GM18909 (cell line): ENCODE results near the gene NUPR1.
"Not testable (repeated sequence)": the region's sequence is repeated elsewhere in the genome, so short reads cannot be mapped to it uniquely, and the experiment has no call there.

Experiments used
- ATAC-seq: cut with Tn5 transposase; IDR thresholded peaks from one replicate; pipeline ENCODE4 v1.9.1; 2021; ENCODE audit warnings: mild to moderate bottlenecking; ENCODE audit not compliant: unreplicated experiment, poor library complexity

NUPR1 gene

DNA sequence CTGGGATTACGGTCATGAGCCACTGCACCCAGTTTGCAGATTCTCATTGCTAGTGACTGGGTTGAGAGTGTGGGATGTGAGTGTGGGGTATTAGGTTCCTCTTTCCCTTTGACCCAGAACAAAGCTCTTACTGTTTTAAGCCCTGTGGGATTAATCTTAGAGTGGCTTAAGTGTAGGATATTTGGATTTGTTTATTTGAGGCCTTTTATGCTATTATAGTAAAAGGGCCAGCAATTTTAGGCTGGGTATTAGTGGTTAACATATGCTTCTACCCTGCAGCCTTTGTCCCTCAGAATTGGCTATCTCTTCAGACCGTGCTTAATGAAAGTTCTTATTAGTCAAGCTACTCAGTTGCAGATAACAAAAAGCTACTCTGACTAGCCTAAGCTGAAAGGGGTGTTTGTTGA lies 18.1 kb upstream of the NUPR1 start:
- ATAC-seq = no peak

DNA sequence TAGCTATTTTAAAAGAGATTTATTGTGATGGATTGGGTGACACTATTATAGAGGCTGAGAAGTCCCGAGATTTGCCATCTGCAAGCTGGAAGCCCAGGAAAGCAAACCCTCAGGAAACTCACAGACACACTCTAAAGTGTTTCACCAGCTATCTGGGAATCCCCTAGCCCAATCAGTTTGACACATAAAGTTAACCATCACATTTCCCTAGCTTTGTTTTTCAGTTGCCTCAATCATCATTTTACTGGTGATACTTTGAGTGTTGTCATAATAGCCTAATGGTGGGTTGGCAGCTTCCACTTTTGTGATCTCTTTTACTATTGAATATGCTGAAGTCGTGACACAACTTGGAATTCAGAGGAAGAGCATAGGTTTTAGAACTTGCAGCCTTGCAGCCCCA lies 16.8 kb upstream of the NUPR1 start:
- ATAC-seq = no peak

DNA sequence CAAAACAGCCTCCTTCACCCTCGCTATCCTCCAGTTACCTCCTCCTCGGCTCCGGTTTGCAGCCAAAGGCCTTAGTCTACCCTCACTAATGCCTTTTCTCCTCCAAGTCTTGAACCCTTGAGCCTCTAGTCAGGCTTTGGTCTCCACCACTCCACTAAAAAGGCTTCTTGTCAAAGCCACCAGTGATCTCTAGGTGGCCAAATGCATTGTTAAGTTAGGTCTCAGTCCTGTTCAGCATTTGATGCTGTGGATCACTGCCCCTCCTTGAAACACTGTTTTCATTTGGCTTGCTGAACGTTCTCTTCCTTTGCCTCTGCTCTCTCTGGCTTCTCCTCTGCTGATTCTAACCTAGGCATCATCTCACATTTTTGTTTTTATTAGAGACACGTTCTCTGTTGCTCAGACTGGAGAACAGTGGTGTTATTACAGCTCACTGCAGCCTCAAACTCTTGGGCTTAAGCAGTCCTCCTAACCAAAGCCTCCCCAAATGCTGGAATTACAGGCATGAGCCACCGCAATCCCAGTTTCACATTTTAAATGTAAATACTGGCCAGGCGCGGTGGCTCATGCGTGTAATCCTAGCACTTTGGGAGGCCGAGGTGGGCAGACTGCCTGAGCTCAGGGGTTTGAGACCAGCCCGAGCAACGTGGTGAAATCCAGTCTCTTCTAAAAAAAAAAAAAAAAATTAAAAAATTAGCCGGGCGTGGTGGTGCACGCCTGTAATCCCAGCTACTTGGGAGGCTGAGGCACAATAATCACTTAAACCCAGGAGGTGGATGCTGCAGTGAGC lies 16.1 kb upstream of the NUPR1 start:
- no peak for ATAC-seq

DNA sequence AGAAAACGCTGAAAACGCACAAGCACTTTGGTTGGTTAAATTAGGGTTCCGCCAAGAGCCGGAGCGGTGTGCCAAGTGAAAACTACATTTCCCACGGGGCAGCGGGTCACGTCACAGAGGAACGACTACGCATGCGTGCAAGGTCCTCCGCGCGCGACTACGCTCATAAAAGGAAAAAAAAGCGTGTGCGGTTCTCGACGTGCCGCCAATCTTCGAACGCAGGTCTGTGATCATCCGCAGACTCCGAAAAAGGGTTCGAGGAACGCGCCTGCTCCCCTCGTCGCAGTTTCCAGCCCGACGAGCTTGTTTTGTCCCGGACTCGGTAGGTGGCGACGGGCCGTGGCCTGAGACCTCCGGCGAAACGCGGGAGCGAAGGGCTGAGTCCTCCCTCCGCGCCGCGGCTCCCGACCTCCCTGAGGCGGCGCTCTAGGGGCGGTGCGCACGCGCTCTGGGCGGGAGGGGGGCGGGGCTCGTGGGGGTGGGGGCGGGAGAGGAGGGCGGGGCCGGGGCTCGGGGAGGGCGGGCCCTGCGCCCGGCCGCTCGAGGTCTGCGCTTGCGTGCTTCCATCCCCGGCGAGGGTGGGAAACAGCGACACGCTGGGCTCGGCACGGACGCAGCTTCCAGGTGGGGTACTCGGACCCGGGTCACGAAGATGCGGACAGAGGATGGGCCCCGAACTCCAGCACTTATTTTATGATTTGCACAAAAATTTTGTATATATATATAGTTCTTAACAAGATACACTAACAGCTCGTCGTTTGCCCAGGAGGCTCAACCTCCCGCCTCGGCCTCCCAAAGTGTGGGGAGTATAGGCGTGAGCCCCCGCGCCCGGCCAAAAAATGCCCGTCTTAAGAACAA lies 15.2 kb upstream of the NUPR1 start, which contains the start of gene SGF29:
Gene SGF29 (plus strand): TSS at position 145 of the 858 bp plus-strand sequence. CDS start 27,150 bp downstream, outside the sequence.
- ATAC-seq = peak; percentile 84

DNA sequence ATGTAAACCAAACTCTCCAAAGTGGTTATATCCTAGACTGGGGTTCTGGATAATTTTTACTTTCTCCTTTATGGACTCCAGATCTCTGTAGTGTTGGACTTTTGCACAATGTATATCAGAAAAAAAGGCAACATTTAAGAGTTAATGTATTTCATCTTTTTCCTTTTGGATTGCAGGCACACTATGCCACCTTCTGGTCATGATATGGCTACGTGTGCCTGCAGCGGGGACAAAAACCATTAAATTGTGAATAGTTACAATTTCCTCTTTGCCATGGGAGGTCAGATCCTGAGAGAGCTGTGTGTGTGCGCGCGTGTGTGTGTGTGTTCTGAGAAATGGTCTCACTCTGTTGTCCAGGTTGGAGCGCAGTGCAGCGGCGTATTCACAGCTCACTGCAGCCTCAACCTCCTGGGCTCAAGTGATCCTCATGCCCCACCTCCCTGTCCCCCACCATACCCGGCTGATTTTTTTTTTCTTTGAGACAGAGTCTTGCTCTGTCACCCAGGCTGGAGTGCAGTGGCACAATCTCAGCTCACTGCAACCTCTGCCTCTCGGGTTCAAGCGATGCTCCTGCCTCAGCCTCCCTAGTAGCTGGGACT lies 10.6 kb upstream of the NUPR1 start:
- ATAC-seq = no peak

DNA sequence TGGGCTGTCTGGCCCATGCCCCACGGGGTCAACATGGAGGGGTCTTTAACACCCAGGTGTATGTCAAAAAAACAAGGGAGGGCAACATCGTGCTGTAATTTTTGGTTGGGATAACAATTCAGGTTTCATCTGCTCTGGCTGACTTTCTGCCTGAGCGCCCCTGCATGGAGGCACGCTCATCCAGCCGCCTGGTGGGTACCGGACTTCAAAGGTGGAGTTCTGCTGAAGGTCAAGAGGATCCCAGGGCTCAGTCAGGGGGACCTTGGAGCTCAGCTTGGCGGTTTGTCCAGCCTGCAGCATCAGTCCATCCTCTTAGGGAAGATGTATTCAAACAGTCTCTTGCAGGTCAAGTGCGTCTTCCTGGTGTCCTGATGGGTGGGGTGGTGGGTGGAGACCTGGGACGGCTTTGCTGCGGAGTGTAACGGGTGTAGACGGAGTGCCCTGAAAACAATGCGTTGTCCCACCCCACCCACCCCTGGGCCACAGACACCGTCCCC lies 9.6 kb upstream of the NUPR1 start:
- no peak for ATAC-seq

DNA sequence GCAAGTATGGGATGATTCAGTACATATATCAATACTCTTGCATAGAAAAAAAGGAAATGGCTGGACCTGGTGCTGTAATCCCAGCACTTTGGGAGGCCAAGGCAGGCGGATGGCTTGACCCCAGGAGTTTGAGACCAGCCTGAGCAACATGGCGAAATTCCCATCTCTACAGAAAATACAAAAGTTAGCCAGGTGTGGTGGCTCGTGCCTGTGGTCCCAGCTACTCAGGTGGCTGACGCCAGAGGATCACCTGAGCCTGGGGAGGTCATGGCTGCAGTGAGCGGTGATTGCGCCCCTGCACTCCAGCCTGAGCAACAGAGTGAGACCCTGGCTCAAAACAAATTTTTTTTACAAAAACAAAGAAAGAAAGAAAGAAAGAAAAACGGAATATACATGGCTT lies 7.9 kb upstream of the NUPR1 start:
- ATAC-seq = no peak

DNA sequence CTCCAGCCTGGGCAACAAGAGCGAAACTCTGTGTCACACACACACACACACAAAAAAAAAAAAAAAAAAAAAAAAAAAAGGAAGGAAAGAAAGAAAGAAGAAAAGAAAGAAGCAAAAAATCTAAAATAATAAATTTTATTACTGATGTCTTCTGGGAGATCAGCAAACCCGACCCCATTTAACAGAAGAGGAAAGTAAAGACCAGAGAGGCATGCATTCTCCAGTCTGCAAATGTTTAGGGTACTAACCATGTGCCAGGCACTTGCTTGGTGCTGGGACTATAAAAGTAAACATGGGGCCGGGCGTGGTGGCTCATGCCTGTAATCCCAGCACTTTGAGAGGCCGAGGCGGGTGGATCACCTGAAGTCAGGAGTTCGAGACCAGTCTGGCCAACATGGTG lies 7.2 kb upstream of the NUPR1 start:
- ATAC-seq = not testable (repeated sequence)

DNA sequence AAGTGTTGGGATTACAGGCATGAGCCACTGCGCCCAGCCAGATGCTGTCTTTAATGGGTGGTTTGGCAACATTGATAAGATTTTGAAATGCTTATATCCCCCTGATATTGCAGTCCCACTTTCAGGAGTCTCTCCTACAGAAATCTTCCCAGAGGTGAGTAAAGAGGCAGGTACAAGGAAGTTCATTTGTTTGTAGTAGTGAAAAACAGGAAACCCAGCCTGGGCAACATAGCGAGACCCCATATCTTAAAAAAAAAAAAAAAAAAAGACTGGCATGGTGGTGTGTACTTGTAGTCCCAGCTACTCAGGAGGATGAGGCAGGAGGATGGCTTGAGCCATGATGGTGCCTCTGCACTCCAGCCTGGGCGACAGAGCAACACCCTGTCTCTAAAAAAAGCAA lies 6.2 kb upstream of the NUPR1 start:
- no peak for ATAC-seq

DNA sequence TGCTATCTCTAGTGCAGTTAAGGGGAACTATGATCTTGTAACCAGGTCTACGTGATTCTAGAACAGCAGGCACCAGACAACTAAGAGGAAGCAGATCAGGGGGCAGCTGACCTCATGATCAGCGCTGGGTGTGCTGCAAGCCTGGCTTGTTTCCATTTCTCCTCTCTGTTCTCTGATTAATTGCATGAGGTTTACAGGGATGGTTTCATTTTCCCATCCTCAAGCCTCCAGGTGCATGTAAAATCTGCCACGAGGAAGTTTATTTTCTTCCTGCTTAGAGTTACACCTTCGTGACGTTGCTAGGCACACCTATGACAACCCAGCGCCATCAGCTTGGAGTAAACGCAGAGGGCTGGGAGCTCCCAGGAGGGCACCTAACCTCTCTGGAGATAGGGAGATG lies 4.3 kb upstream of the NUPR1 start:
- no peak for ATAC-seq

DNA sequence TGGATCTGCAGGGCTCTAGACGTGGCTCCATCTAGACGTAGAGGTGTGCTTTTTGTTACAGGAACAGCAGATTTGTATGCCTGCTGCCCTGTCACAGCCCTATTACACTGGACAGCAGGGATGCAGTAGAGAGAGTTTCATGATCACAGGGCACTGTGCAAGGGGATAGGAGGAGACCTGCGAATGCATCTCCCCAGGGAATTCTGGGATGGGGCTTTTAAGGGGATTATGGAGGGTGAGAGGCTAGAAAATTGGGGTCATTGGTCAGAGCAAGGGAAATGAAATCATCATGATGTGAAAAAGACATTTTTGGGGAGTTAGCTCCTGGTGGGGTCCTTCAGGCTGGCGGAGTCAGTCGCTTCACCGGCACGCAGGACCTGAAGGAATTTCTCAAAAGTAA lies 3.9 kb upstream of the NUPR1 start:
- ATAC-seq = no peak

DNA sequence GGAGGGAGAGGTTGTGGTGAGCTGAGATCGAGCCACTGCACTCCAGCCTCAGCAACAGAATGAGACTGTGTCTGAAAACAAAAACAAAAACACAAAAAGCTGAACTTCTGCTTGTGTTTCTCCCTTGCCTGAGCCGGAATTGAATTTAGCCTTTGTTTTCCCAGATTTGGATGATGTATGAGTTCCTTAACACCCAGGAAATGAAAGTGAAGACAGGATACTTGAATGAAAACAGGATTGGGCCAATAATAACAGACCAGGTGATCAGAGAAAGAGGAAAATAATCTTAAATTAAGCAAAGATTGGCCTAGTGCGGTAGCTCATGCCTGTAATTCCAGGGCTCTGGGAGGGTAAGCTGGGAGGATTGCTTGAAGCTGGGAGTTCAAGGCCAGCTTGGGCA lies 1.6 kb upstream of the NUPR1 start:
- no peak for ATAC-seq

DNA sequence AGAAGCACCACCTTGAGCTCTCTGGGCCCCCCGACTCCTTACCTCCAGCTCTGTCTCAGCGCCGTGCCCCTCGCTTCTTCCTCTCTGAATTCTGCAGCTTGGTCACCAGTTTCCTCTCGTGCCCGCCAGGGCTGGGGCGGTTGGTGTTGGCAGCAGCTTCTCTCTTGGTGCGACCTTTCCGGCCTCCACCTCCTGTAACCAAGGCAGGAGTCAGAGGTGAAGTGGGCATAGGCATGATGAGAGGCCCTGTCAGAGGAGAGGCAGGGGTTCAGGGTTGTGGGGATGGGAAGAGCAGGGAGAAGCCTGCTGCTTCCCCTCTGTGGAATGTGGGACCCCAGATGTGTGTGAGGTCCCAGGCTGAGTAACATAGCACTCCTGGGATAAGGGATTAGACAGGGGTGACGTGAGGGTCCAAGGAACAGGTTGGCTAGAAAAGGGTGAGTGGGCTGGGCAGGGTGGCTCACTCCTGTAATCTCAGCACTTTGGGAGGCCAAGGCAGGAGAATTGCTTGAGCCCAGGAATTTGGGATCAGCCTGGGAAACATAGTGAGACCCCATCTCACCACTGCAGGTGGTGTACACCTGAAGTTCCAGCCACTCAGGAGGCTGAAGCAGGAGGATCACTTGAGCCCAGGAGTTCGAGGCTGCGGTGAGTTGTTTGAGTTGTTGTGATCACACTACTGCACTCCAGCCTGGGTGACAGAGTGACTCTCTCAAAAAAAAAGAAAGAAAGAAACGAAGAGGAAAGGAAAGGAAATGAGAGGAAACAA lies 626 bp downstream of the NUPR1 start:
- no peak for ATAC-seq

DNA sequence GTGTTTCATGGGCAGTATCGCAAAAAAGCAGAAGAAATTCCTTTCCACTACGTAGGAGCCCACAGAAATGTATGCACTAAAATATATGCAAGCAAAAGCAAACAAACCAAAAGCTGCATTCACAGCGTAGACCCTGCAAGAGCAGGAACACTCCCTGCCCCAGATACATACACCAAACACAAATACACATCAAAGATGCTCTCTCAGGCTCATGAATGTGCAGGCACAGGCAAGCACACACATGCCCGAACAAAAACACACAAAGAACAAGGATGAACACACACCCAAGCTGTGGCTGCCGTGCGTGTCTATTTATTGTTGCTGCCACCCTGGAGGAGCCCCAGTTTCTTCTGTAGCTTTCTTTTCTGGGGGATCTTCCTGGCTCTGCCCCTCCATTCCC lies 1.7 kb downstream of the NUPR1 start:
- no peak for ATAC-seq

DNA sequence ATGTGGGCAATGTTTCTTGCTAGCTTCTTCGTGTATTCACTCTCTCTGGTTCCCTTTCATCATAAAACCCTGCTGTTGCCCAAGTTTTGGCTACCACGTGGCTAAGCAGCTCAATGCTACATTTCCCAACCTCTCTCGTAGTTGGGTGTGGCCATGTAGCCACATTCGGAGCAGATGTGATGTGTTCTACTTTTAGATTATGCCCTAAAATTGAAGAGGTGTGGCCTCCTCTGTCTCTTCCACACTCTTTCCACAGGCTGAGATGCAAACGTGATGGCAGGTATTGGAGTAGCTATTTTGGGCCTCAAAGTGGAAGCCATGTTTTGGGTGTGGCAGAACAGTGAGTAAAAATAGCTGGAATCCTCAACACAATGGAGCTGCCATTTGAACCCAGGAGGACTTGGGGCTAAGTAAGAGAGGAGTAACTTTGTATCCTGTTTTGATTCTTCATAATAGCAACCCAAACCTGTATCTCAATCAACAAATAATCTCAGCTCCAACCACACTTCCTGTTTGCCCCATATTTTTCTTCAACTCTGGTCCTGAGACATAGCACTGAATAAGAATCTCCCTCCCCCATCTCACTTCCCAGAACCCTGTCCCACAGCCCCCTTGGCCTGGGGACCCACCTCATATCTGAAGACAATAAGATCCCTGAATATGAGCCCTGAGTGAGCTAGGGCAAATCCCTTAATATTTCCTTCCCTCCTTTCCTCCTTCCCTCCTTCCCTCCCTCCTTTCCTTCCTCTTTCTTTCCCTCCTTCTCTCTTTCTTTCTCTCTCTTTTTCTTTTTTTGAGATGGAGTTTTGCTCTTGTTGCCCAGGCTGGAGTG lies 4.0 kb downstream of the NUPR1 start:
- ATAC-seq = no peak

DNA sequence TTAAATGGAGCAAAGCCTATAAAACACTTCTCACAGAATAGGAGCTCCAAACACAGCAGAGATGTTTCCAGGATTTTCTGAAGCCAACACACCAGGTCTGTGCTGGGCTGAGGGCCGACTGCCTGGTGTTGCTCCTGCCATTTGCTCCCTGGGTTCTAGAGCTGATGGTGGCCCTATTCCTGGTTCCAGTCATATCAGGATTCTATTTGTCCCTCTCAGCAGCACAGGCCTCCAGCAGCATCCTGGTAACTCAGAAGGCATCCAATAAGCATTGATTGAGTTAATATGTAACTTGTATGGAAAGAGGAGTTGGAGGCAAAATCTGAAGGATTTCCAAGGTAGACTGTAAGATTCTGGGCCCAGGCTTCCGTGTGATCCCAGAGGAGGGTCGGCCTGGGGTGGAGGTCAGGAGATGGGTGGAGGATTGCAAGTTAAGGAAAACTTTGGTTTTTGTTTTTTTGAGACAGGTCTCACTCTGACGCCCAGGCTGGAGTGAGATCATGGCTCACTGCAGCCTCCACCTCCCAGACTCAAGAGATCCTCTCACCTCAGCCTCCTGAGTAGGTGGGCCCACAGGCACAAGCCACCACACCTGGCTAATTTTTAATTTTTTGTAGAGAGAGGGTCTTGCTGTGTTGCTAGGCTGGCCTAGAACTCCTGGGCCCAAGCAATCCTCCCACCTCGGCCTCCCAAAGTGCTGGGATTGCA lies 5.7 kb downstream of the NUPR1 start:
- no peak for ATAC-seq

DNA sequence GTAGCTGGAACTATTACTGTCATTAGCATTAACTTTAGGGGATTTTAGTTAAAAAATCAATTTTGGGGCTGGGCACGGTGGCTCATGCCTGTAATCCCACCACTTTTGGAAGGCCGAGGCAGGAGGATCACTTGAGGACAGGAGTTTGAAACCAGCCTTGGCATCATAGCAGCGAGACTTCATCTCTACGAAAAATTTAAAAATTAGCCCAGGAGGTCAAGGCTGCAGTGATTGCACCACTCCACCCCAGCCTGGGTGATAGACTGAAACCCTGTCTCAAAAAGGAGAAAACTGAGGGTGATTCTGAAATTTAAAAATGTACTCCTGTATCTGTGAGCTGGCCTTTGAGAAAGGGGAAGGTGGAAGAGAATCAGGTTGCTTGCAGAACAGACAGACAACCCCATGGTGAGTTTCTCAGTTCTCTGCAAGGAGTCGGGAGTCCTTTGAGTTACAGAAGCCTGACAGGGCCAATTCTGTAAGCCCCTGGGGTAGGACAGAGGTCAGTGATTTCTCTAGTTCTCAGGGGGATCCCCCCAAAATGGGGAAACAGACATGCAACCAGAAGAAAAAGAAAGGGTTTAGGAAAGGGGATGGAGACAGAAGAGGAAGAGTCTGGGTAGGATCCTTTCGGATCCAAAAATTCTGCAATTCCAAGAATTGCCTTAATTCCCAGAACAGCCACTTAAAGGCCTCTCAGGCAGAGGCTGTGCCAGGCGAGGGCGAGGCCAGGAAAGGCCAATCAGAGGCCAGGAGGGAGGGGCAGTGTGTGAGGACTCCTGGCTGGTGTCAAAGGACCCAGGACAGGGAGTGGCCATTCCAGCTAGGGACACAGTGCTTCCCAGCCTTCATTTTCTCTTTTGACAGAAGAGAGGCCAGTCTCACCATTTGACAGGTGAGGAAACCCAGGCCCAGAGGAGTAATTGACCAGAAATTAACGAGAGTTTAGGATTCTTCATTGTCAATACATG lies 6.7 kb downstream of the NUPR1 start:
- no peak for ATAC-seq

DNA sequence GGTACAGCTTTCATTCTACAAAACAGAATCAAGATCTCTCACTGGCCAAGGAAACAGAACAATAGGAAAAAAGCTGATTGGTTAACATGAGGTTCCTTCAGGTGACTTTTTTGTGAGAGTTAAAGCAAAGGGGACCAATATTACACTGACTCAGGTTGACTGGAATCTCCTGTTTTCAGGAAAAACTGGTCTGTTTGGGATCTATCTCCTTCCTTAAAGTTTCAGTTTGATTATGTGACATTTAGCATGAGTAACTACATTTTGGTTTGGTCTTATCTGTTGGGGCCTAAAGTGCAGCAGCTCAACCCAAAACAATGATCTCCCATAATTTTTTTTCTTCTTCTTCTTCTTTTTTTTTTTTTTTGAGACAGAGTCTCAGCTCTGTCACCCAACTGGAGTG lies 9.7 kb downstream of the NUPR1 start:
- no peak for ATAC-seq
